Activated effector memory CD4-positive, alpha-beta T cell treated with Interleukin-2 at 50 U/mL for 16 hours (primary cell): ENCODE results near the gene CCDC7.
"Not testable (repeated sequence)": the region's sequence is repeated elsewhere in the genome, so short reads cannot be mapped to it uniquely, and the experiment has no call there.

Source experiments
- DNase-seq: peaks from one replicate; pipeline ENCODE4 v3.0.0-alpha.2; 2020

The CCDC7 gene

GRCh38 chr10:32890444-32890843, 444.5 kb downstream of the CCDC7 start:
- no peak for DNase-seq

DNA sequence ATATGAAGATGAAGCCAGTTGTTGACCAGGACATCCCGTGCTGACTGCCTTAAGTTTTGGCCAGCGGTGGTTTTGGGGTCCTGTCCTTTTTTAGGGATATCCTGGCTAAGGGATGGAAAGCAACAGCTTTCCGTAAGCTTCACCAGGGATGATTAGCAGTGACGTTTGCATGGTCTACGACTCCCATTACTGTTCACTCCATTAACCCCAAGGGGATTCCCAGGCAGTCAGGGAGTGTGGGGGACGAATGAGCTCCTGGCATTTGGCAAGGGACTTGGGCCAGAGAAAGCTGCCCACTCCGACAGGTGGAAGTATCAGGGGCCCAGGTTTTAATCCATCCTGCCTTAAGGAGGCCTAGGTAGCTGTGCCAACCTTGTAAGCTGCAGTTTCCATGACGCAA, 445.3 kb downstream of the CCDC7 start:
- no peak for DNase-seq

DNA sequence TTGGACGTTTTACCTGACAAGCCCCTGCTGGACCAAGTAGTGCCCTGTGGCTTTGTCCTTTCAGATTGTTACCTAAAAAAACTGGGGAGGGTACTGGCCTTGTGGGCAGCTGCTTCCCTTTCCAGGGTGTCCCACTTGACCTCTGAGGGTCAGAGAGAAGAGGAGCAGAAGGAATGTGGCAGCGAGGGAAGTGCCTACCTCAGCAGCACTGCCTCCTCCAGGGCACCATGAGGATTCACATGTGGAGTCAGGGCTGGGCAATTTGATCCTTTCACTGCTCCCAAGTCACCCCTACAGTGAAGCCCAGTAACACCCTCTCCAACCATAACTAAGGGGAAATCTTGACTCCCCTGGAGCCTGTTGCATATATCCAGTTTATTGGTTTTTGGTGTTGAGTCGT, 447.5 kb downstream of the CCDC7 start:
- no peak for DNase-seq

DNA sequence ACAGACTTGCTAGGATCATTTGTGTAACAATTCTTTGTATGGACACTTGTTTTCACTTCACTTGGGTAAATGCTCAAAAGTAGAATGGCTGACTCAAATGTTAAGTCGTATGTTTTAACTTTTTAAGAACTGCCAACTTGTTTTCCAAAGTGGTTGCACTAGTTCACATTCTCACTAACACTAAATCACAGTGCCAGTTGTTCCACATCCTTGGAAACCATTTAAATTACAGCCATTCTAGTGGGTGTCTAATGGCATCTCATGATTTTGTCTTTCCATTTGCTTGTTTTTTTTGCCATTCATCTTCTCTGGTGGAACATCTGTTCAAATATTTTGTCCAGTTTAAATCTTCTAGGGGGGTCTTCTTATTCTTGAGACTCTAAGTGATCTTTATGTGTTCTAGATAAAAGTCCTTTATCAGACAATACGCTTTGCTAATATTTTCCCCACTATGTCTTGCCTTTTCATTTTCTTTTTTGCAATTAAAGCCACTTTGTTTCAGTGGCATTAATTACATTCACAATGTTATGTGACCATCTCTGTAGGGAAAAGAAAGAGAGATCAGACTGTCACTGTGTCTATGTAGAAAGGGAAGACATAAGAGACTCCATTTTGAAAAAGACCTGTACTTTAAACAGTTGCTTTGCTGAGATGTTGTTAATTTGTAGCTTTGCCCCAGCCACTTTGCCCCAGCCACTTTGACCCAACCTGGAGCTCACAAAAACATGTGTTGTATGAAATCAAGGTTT, 448.1 kb downstream of the CCDC7 start:
- no peak for DNase-seq

- DNase-seq = not testable (repeated sequence)
These were observed 449.4 kb downstream of the CCDC7 start for GRCh38 chr10:32895200-32895968.

- DNase-seq = no peak
These were observed 455.9 kb downstream of the CCDC7 start for GRCh38 chr10:32901815-32902214.

DNA sequence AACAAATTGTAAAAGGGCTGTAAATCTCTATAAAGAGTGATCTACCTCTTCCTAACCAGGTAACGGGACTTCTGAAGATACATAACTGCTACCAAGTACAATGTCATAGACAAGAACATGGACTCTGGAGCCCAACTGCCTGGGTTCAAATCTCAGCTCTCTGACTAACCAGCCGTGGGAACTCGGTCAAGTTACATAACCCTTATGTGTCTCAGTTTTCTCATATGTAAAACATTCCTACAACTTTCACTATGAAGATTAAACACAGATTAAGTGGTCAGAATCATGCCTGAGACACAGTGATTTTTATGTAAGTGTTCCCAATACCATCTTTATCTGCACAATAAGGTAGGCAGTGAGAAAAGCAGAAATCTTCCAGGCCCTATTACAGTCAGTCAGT, 459.5 kb downstream of the CCDC7 start:
- no peak for DNase-seq

GRCh38 chr10:32906595-32906994, 460.7 kb downstream of the CCDC7 start:
- DNase-seq = no peak

DNA sequence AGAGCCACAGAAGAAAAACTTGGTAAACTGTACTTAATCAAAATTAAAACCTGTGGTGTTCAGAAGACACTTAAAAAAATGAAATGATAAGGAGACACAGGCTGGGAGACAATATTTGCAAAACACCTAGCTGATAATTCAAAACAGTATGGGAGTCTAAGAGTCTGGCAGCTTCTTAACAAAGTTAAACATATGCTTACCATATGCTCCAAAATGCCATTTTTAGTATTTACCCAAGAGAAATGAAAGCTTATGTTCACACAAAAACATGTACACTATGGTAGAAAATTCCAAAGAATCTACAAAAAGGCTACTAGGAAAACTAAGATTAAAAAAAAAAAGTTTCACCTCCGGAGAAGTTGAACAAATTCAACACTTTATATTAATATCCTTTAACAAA, 463.5 kb downstream of the CCDC7 start:
- DNase-seq = no peak

GRCh38 chr10:32909970-32910369, 464.0 kb downstream of the CCDC7 start:
- DNase-seq = not testable (repeated sequence)

DNA sequence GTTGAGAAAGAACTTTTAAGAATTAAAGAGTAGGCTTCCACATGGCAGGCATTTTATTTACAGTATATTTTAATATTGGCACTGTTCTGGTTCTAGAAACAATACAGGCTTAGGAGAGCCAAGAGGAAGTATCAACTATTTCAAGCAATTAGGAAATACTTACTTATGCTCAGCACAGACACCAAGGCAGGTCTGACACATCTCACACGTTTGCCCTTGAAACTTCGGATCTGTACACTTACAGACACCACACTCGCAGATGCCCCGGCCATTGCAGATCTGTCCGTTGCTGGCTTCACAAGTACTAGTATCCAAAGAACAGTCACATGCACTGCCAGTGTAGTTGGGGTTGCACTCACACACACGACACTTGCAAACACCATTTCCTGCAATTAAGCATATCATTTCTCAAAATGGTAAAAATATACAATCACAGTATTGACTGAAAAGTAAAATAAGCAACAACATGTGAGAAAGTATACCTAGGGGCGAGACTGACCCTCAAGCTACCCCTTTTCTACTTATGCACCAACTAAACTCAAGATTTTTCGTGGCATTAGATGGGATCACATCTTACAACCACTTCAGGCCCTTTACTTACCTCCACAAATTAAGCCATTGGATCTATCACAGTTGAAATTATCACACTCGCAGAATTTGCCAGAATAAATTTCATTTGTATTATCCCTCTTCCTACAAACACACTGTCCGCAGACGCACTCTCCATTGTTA, 465.5 kb downstream of the CCDC7 start:
- no peak for DNase-seq

DNA sequence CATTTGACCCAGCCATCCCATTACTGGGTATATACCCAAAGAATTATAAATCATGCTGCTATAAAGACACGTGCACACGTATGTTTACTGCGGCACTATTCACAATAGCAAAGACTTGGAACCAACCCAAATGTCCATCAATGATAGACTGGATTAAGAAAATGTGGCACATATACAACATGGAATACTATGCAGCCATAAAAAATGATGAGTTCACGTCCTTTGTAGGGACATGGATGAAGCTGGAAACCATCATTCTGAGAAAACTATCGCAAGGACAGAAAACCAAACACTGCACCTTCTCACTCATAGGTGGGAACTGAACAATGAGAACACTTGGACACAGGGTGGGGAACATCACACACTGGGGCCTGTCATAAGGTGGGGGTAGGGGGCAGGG, 471.9 kb downstream of the CCDC7 start:
- DNase-seq = not testable (repeated sequence)

GRCh38 chr10:32922170-32922569, 476.2 kb downstream of the CCDC7 start:
- DNase-seq = no peak

GRCh38 chr10:32923134-32923533, 477.2 kb downstream of the CCDC7 start:
- no peak for DNase-seq

- DNase-seq = no peak
These were observed 477.9 kb downstream of the CCDC7 start for GRCh38 chr10:32923849-32924248.
